H1 (cell line): ENCODE results near the gene GPR137. TPM values are rescaled to one million over a fixed set of nuclear protein-coding genes. Genes with fewer than 3 reads are reported as not detected.

Source experiments
- ASH2L ChIP-seq: fragments of 200-600, 300-600 bp; sonication (generic); IDR thresholded peaks from one replicate; pipeline ENCODE4 v1.7.1; 2017; ENCODE audit warnings: low read length
- CBX5 ChIP-seq: fragments of 300-800, 300-1000 bp; sonication (generic); IDR thresholded peaks from 2 replicates; pipeline ENCODE4 v1.7.1; 2016; ENCODE audit warnings: antibody characterized with exemption, low read length, low read depth
- CBX8 ChIP-seq: fragments of 300-800, 300-1000 bp; sonication (generic); IDR thresholded peaks from 2 replicates; pipeline ENCODE4 v1.7.1; 2016; ENCODE audit warnings: low read depth, low read length, borderline replicate concordance
- CHD1 ChIP-seq: IDR thresholded peaks from 2 replicates; pipeline ENCODE4 v1.6.1; 2012; ENCODE audit warnings: low read depth, low read length, improper control_type of control experiment
- EGR1 ChIP-seq: IDR thresholded peaks from 2 replicates; pipeline ENCODE4 v1.6.1; 2011; ENCODE audit warnings: low read depth, low read length, borderline replicate concordance
- EP300 ChIP-seq, 2 experiments: IDR thresholded peaks; 1 replicate in 1 of 2; 2 replicates in 1 of 2; pipeline ENCODE4 v1.6.1; 2011 to 2012; ENCODE audit warnings: low read depth in 2 of 2, low read length in 2 of 2, mild to moderate bottlenecking in 2 of 2, borderline replicate concordance in 1 of 2, inconsistent platforms in 1 of 2, moderate library complexity in 1 of 2
- GTF2F1 ChIP-seq: IDR thresholded peaks from 2 replicates; pipeline ENCODE4 v1.6.1; 2012; ENCODE audit warnings: low read depth, low read length, improper control_type of control experiment, borderline replicate concordance
- HDAC2 ChIP-seq, 2 experiments: fragments of 300-600 bp in 1 of 2; sonication (generic) in 1 of 2; IDR thresholded peaks; 2 replicates each; pipeline ENCODE4 v1.6.1; 2011 to 2012; ENCODE audit warnings: low read depth in 2 of 2, low read length in 2 of 2, mild to moderate bottlenecking in 2 of 2, moderate library complexity in 2 of 2, borderline replicate concordance in 1 of 2, inconsistent platforms in 1 of 2
- JUN ChIP-seq: IDR thresholded peaks from 2 replicates; pipeline ENCODE4 v1.6.1; 2011; ENCODE audit warnings: low read depth, mild to moderate bottlenecking, improper control_type of control experiment, low read length
- KDM1A ChIP-seq: fragments of 200-600, 300-600 bp; sonication (generic); IDR thresholded peaks from 2 replicates; pipeline ENCODE4 v1.7.1; 2016; ENCODE audit warnings: mild to moderate bottlenecking, low read length, borderline replicate concordance
- KDM4A ChIP-seq: IDR thresholded peaks from one replicate; pipeline ENCODE4 v1.7.1; 2012; ENCODE audit warnings: low read depth, mild to moderate bottlenecking, moderate library complexity, low read length, inconsistent platforms; ENCODE audit not compliant: severe bottlenecking
- KDM5A ChIP-seq: fragments of 200-600 bp; IDR thresholded peaks from 2 replicates; pipeline ENCODE4 v1.7.1; 2012; ENCODE audit warnings: mild to moderate bottlenecking, low read length, inconsistent platforms, mixed read lengths
- MAFK ChIP-seq: IDR thresholded peaks from 2 replicates; pipeline ENCODE4 v1.6.1; 2012; ENCODE audit warnings: low read depth, mild to moderate bottlenecking, improper control_type of control experiment, low read length
- MAX ChIP-seq: IDR thresholded peaks from 2 replicates; pipeline ENCODE4 v1.6.1; 2012; ENCODE audit warnings: inconsistent platforms
- NRF1 ChIP-seq: IDR thresholded peaks from 2 replicates; pipeline ENCODE4 v1.6.1; 2011; ENCODE audit warnings: mild to moderate bottlenecking, low read depth, low read length, improper control_type of control experiment
- POLR2AphosphoS5 ChIP-seq: IDR thresholded peaks from 2 replicates; pipeline ENCODE4 v1.6.1; 2011; ENCODE audit warnings: low read depth, low read length
- POU5F1 ChIP-seq: IDR thresholded peaks from 2 replicates; pipeline ENCODE4 v1.6.1; 2011; ENCODE audit warnings: low read depth, mild to moderate bottlenecking, low read length, moderate library complexity
- RXRA ChIP-seq: IDR thresholded peaks from 2 replicates; pipeline ENCODE4 v1.6.1; 2011; ENCODE audit warnings: low read depth, mild to moderate bottlenecking, low read length, moderate library complexity; ENCODE audit not compliant: insufficient read depth
- SAP30 ChIP-seq: fragments of 300-600 bp; sonication (generic); IDR thresholded peaks from 2 replicates; pipeline ENCODE4 v1.7.1; 2012; ENCODE audit warnings: low read length, moderate library complexity, mild to moderate bottlenecking, inconsistent platforms; ENCODE audit not compliant: insufficient read depth, insufficient replicate concordance
- SIN3A ChIP-seq, 2 experiments: IDR thresholded peaks in 1 of 2; conservative IDR thresholded peaks in 1 of 2; 2 replicates each; pipeline ENCODE4 v1.6.1; 2011 to 2012; ENCODE audit warnings: low read length in 2 of 2, improper control_type of control experiment in 1 of 2, low read depth in 1 of 2, mild to moderate bottlenecking in 1 of 2
- SP1 ChIP-seq: IDR thresholded peaks from 2 replicates; pipeline ENCODE4 v1.6.1; 2011; ENCODE audit warnings: low read depth, low read length
- SRF ChIP-seq: IDR thresholded peaks from 2 replicates; pipeline ENCODE4 v1.6.1; 2011; ENCODE audit warnings: mild to moderate bottlenecking, low read depth, low read length, moderate library complexity
- YY1 ChIP-seq: IDR thresholded peaks from 2 replicates; pipeline ENCODE4 v1.6.1; 2011; ENCODE audit warnings: low read depth, mild to moderate bottlenecking, low read length
- polyA plus RNA-seq, 7 experiments: library from polyadenylated mRNA; depleted of rRNA in 3 of 7; stranded (reverse) in 5 of 7; unstranded in 2 of 7; fragments of >200 nt in 5 of 7; fragments of 200-250 nt in 2 of 7; gene quantifications; 1 replicate in 5 of 7; 2 replicates in 1 of 7; 4 replicates in 1 of 7; pipeline versions ENCODE4 v1.2.1 to v1.2.3, GENCODE V29; 2011 to 2013; ENCODE audit warnings: missing spikeins in 2 of 7, mixed read lengths in 2 of 7
- total RNA-seq: library from RNA; stranded (reverse); fragmentation: NEBNext Ultra II Directional; extraction: Animal tissue kit (Norgen Biotek cat#: 25700); gene quantifications from 2 replicates; pipeline ENCODE4 v1.2.1, GENCODE V29; 2021

Gene GPR137
- total and polyA plus RNA-seq, 2 of the 8 experiments (the other 6 are each of a cell fraction or from before 2014, with no cell fraction given): 36.2 to 37.8 TPM

- TF ChIP-seq POLR2AphosphoS5: 0 out of 2 replicates have a peak, but pooled peaks have one; percentile 38
- no peak for TF ChIP-seq KDM5A
- TF ChIP-seq SRF: no peak
- no peak for TF ChIP-seq HDAC2 (IDR thresholded peaks at IDR 0.05; ENCODE audit: borderline replicate concordance in 1 of 2, low read depth in 2 of 2, low read length in 2 of 2)
- no peak for TF ChIP-seq KDM1A
- no peak for TF ChIP-seq POU5F1
- TF ChIP-seq CBX5: no peak
- no peak for TF ChIP-seq JUN
- TF ChIP-seq RXRA: 0 out of 2 replicates have a peak, but pooled peaks have one; percentile 52
- peak; percentile 36; the same call in 1 of the 2 replicates for TF ChIP-seq SP1
- peak; percentile 55; the same call in 1 of the 2 replicates for TF ChIP-seq MAX
- no peak for TF ChIP-seq SAP30
- no peak for TF ChIP-seq CHD1
- TF ChIP-seq NRF1: no peak
- 0 out of 2 replicates have a peak, but pooled peaks have one; percentile 35 for TF ChIP-seq YY1
- peak; percentile 36; the same call in 1 of the 2 replicates for TF ChIP-seq EGR1
- peak; percentile 54 for TF ChIP-seq ASH2L
- TF ChIP-seq CBX8: no peak
- no peak for TF ChIP-seq MAFK
- TF ChIP-seq EP300 (IDR thresholded peaks at IDR 0.05; ENCODE audit: borderline replicate concordance in 1 of 2, low read depth in 2 of 2, low read length in 2 of 2): no peak
- no peak for TF ChIP-seq GTF2F1
- TF ChIP-seq KDM4A: peak; percentile 37
- TF ChIP-seq SIN3A (conservative IDR thresholded peaks at IDR 0.05 in 1 of 2, IDR thresholded peaks at IDR 0.05 in 1 of 2; ENCODE audit: low read depth in 1 of 2, low read length in 2 of 2): peak in 1 of 2 experiments; percentile 87; a peak in 2 of 4 replicates
Observed at GRCh38 chr11:64305691-64306562, 20.3 kb downstream of the GPR137 start (continued).
